Ammon's horn (tissue), 1 donor: ENCODE results near the gene EMC10.

ENCODE experiments used
- DNase-seq: peaks from one replicate; pipeline ENCODE4 v3.0.0-alpha.2; 2016; ENCODE audit warnings: low spot score

Gene EMC10

GRCh38 chr19:50496189-50497021 is 20.1 kb downstream of the EMC10 start:
- DNase-seq = peak; percentile 97

GRCh38 chr19:50497022-50497405 is 20.7 kb downstream of the EMC10 start:
- no peak for DNase-seq

DNA sequence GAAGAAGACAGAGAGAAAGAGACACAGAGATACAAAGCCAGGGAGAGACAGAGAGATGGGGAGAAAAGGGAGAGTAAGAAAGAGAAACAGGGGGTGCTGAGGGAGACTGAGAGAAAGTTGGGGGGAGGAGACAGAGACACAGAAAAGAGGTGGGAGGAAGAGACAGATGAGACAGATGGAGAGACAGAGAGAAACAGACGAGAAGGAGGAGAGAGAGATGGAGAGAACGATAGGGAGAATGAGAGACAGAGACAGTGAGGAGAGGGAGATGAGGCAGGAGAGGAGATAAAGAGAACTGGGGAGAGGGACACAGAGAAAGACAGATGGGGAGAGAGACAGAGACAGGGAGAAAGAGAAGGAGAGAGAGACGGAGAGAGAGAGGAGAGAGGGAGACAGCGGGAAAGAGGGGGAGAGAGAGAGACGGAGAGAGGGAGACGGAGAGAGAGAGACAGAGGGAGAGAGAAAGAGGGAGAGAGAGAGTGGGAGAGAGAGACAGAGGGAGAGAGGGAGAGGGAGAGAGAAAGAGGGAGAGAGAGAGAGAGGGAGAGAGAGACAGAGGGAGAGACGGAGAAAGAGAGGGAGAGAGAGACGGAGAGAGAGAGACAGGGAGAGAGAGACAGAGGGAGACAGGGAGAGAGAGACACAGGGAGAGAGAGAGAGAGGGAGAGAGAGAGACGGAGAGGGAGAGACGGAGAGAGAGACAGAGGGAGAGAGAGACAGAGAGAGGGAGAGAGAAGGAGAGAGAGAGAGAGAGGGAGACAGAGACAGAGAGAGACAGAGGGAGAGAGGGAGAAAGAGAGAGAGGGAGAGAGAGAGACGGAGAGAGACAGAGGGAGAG is 22.1 kb downstream of the EMC10 start:
- no peak for DNase-seq

DNA sequence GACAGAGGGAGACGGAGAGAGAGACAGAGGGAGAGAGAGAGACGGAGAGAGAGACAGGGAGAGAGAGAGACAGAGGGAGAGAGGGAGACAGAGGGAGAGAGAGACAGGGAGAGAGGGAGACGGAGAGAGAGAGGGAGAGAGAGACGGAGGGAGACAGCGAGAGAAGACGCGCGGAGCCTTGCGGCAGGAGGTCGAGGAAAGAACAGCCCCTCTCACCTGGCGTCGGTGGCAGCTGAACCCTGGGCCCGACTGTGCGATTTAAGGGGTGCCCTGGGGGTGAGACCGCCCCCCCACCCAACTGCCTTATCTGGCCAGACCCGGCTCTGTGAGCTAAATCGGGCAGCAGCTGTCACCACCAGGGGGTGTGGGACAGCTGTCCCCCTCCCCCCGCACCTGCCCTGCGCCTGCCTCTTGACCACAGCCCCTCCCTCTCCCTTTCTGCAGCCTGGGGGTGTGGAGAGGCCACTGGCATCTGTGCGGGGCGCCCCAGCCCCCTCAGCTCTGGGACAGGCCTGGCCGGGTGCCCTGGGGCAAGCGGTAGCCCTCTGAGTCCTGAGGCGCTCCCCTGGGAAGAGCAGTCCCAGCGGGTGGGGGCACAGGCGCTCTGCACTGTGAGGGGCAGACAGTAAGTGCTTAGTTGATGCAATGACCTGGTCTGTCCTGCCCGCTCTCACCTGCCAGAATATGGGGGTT is 23.9 kb downstream of the EMC10 start:
- peak; percentile 61 for DNase-seq

DNA sequence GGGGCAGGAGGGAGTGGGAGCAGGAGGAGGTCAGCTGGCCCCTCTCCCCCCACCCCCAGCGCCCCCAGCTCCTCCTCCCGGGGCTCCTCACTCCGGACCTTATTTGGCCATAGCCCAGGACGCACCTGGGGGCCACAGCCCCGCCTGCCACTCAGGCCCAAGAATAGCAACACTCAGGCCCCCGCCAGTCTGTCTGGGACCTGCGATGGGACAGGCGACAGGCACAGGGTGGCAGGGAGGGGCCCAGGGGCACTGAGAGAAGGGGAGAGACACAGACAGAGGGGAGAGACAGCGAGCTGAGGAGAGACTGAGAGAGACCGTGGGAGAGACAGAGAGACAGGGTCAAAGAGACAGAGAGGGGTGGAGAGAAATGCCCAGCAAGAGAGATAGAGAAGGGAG is 24.4 kb downstream of the EMC10 start:
- DNase-seq = no peak

- no peak for DNase-seq
Measured at GRCh38 chr19:50501186-50501567, 24.9 kb downstream of the EMC10 start.

- DNase-seq = no peak
Measured at GRCh38 chr19:50501568-50502475, 25.5 kb downstream of the EMC10 start.

DNA sequence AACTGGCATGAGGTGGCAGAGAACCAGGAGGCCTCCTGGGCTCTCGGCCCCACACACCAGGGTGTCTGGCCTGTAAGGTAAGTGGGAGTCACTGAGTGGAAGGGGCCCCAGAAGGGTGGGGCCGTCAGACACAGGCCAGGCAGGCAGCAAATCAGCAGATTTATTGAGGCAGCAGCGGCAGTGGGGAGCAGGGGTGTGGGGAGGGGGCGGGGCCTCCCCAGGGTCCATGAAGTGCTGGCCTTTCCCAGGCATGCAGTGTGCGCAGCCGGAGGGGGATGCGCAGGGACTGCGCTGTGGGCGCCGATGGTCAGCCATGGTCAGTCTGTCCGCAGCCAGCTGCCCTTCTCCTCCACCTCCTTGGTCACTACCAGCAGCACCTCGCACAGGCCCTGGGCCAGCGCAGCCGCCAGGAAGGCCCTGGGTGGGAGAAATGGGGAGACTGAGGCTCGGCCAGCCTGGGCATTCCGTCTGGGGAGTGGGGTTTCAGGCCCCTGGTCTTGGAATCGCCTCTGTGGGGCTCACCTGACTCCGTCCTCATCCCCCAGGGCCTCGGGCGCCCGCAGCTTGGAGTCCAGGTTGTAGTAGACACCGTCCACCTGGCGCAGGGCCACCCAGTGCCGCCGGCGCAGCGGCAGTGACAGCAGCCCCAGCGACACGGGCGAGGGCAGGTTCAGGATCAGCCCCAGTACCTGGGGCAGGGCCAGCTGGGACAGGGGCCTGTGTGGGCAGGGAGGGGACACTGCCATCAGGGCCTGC is 29.7 kb downstream of the EMC10 start:
- DNase-seq = no peak

- DNase-seq = no peak
Measured at GRCh38 chr19:50506700-50507099, 30.4 kb downstream of the EMC10 start.

DNA sequence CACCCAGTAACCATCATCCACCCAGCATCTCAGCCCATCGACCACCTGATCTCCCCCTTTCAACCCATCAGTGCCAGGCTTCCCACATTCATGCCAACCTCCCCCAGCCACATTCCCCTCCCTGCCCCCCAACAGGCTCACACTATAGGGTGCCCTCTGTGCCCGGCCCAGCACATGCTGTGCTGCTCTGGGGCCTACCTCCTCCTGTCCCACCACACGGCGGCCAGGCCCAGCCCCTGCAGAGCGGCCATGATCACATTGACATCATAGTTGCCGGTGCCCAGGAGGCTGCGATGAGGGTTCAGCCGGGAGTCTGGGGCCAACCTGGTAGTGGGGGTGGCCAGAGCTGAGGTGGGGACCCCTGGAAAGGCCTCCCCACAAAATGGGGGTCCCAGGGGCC is 31.1 kb downstream of the EMC10 start:
- DNase-seq = no peak

- no peak for DNase-seq
Measured at GRCh38 chr19:50508843-50509190, 32.5 kb downstream of the EMC10 start.

DNA sequence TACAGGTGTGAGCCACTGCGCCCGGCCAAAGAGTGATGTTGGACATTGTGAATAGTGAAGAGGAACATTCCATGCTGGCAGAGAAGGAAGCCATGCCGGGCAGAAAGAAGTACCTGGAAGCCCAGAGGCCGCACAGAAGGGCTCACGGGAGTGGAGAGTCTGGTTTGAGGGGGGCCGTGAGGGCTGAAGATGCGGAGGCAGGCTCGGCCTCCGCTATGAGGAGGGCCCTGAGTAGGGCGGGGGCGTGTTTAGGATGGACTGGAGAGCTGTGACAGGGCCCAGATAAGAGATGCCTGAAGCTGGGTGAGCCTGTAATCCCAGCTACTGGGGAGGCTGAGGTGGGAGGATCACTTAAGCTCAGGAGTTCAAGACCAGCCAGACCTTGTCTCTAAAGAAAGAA is 33.1 kb downstream of the EMC10 start:
- no peak for DNase-seq

GRCh38 chr19:50510121-50510670 is 33.9 kb downstream of the EMC10 start:
- DNase-seq = no peak

- no peak for DNase-seq
Measured at GRCh38 chr19:50510700-50511068, 34.4 kb downstream of the EMC10 start.

- DNase-seq = peak; percentile 99
Measured at GRCh38 chr19:50511069-50511822, 34.9 kb downstream of the EMC10 start, which contains the start of gene JOSD2. TSS of gene JOSD2 (minus strand) at chr19:50511191. CDS start at chr19:50510431, 760 bp downstream.

GRCh38 chr19:50512112-50512998 is 36.0 kb downstream of the EMC10 start:
- no peak for DNase-seq

GRCh38 chr19:50512999-50513745 is 36.9 kb downstream of the EMC10 start:
- DNase-seq = no peak

DNA sequence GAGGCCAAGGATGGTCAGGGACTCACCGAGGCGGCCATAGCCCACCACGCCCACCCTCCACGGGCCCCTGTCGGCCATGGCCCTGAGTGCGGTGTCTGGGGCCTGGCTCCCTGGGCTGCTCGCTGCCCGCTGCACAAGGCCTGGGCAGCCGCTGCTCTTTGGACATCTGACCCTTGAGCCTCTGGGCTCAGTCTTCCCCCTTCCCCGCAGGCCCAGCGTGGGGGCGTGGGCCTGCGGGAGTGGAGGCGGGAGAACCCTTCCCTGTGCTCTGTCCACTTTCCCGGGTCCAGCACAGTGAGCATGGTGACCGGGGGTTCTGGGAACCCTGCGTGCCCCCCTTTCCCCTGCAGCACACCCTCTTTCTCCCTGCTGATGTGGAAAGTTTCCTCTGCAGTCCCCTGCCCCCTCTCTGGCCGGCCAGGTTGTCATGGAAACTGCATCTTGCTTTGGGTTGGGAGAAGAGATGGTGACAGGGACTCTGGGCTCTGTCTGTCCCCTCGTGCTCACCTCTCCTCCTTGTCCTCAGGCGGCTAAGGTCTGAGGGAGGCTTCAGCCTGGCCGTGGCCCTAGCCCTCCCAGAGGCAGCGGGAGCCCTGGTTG is 37.5 kb downstream of the EMC10 start, which contains the start of gene ASPDH:
Gene ASPDH, minus strand, starts transcription at position 168 of the 600 bp plus-strand sequence. Its CDS starts 90 bp downstream, at position 78.
- DNase-seq = peak; percentile 60
